ENCODE results near the gene RAI1.
"Not testable (repeated sequence)": the region's sequence is repeated elsewhere in the genome, so short reads cannot be mapped to it uniquely, and the experiment has no call there.

Gene RAI1

GRCh38 chr17:17664064-17664452 is 17.2 kb upstream of the RAI1 start:
- DNase-seq = no peak

GRCh38 chr17:17665255-17665654 is 16.0 kb upstream of the RAI1 start:
- DNase-seq = no peak

- no peak for DNase-seq
Observed at GRCh38 chr17:17666111-17666714, 15.0 kb upstream of the RAI1 start.

GRCh38 chr17:17667231-17667630 is 14.0 kb upstream of the RAI1 start:
- no peak for DNase-seq

- no peak for DNase-seq
Observed at GRCh38 chr17:17667947-17668346, 13.3 kb upstream of the RAI1 start.

GRCh38 chr17:17668358-17668757 is 12.9 kb upstream of the RAI1 start:
- no peak for DNase-seq

GRCh38 chr17:17668775-17669579 is 12.3 kb upstream of the RAI1 start:
- DNase-seq = no peak

GRCh38 chr17:17669580-17670235 is 11.6 kb upstream of the RAI1 start:
- no peak for DNase-seq

GRCh38 chr17:17670701-17671305 is 10.5 kb upstream of the RAI1 start:
- no peak for DNase-seq

- no peak for DNase-seq
Observed at GRCh38 chr17:17671369-17672129, 9.7 kb upstream of the RAI1 start.

GRCh38 chr17:17672453-17673368 is 8.5 kb upstream of the RAI1 start:
- no peak for DNase-seq

- DNase-seq = no peak
Observed at GRCh38 chr17:17675416-17675815, 5.8 kb upstream of the RAI1 start.

- no peak for DNase-seq
Observed at GRCh38 chr17:17675925-17676534, 5.2 kb upstream of the RAI1 start.

- no peak for DNase-seq
Observed at GRCh38 chr17:17676752-17677151, 4.5 kb upstream of the RAI1 start.

GRCh38 chr17:17677299-17678040 is 3.8 kb upstream of the RAI1 start:
- no peak for DNase-seq

GRCh38 chr17:17678063-17678699 is 3.1 kb upstream of the RAI1 start:
- not testable (repeated sequence) for DNase-seq

- DNase-seq = no peak
Observed at GRCh38 chr17:17679243-17679642, 2.0 kb upstream of the RAI1 start.

- no peak for DNase-seq
Observed at GRCh38 chr17:17679748-17680147, 1.5 kb upstream of the RAI1 start.

- no peak for DNase-seq
Observed at GRCh38 chr17:17680477-17681186, 626 bp upstream of the RAI1 start.

Measured in NCI-H774 (cell line).